GM18502 (cell line): ENCODE measurements around the gene GRK3.

ENCODE experiments used
- ATAC-seq: cut with Tn5 transposase; IDR thresholded peaks from one replicate; pipeline ENCODE4 v1.9.1; 2021; ENCODE audit warnings: mild to moderate bottlenecking; ENCODE audit not compliant: unreplicated experiment, poor library complexity

The GRK3 gene

GRCh38 chr22:25748140-25748539 lies 183.7 kb downstream of the GRK3 start:
- no peak for ATAC-seq

DNA sequence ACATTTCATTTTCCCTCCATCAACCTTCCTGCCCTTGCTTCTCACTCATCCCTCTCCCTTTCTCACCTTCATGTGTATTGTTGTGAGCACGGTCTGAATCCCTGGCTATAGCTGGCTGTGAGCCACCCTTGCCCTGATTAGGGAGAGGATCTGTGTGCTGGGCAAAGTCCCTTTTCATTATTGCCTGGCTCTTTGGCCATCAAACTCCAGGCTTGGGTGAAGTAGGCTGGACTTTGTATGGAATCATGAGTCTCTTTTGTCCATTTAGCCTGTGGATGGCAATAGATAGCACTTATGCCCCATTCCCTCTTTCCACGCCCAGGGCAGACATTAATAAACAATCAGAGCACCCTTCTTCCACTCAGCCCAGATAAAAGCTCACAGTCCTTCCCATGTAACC lies 184.2 kb downstream of the GRK3 start:
- no peak for ATAC-seq

DNA sequence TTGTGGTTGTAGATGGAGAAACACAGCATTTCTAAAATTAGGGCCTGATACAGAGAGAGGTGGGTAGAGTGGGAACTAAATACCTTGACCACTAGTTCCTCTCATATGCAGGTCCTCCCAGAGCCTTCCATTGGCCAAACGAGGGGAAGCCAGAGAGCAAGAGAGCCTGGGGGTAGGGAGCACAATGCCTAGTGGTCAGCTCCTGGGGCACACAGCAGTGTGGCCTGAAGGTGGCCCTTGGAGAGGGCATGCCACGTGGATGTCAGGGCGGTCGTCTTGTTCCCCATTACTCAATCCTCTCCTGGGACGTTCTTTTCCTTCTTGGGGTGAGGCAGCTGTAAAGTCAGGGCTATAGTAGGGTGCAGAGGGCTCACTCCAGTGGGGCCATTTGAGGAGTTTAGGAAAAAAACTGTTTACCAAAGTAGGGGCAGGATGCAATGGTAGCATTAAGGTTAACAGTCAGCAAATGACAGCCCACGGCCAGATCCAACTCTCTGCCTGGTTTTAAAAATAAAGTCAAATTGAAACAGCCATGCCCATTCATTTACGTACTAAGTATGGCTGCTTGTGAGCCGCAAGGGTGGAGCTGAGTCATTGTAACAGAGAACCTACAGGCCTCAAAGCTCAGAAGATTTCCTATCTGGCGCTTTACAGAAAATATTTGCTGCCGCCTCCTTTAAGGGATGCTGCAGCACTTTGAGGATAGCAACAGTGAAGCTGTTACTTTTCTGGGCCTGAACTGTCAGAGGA lies 185.1 kb downstream of the GRK3 start:
- ATAC-seq = peak; percentile 60

DNA sequence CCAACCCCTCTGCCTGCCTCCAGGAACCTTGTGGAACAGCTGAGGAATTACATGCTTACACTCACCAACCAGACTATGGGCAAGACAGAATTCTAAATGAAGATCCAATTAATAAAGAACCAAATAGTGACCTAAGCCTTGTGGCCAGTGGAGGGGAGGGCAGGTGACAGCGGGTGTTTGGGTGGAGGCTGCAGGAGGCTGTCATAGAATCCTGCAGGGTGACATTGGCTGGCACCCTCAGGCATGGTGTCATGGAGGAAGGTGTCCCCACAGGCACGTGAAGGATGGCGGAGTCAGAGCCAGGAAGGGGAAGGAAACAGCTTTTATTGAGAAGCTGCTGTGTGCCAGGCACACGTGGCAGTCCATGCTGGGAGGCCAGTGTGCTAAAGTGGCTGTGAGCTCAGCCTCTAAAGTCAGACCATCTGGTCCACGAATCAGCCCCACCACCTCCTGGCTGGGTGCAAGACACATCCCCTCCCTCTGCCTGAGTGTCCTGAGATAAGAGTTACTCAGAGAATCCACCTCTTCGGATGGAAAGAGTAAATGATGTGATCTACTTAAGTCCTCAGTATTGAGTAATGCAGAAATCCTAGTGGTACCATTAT lies 186.2 kb downstream of the GRK3 start:
- no peak for ATAC-seq

GRCh38 chr22:25751174-25751581 lies 186.7 kb downstream of the GRK3 start:
- ATAC-seq = no peak

DNA sequence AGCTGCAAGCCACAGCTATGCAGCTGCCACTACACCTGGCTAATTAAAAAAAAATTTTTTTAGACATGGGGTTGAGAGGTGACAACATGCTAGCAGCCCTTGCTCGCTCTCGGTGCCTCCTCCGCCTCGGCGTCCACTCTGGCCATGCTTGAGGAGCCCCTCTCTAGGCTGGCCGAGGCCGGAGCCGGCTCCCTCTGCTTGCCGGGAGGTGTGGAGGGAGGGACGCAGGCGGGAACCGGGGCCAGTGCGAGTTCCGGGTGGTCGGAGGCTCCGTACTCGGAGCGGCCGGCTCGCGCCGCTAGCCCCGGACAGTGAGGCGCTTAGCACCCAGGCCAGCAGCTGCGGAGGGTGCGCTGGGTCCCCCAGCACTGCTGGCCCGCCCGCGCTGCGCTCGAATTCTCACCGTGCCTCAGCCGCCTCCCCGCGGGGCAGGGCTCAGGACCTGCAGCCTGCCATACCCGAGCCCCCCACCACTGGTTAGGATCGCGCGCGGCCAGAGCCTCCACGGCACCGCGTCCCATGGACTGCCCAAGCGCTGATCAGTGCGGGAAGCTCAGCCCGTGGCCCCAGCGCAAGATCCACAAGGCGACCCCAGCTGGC lies 188.2 kb downstream of the GRK3 start:
- no peak for ATAC-seq

DNA sequence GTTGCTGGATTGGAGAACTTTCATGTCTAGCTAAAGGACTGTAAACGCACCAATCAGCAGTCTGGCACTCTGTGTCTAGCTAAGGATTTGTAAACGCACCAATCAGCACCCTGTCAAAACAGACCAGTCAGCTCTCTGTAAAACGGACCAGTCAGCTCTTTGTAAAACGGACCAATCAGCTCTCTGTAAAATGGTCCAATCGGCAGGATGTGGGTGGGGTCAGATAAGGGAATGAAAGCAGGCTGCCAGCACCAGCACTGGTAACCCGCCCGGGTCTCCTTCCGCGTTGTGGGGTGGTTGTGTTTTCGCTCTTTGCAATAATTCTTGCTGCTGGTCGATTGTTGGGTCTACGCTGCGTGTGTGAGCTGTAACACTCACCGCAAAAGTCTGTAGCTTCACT lies 188.8 kb downstream of the GRK3 start:
- no peak for ATAC-seq

GRCh38 chr22:25754527-25755202 lies 190.2 kb downstream of the GRK3 start:
- ATAC-seq = no peak

DNA sequence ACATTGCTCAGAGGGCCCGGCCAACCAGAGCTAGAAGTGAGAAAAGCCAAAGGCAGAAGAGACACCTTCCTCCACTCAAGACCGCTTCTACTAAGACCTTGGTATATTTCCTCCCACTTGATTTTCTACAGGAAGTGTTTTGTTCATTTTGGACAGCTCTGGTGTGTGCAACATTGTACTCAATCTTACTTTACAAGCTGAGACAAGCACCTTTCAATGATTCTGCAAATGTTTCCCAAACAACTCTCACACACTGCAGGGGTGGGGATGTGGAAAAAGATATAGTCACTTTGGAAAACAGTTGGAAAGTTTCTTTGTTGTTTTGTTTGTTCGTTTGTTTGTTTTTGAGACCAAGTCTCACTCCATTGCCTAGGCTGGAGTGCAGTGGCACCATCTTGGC lies 193.2 kb downstream of the GRK3 start:
- ATAC-seq = no peak

- no peak for ATAC-seq
Measured at GRCh38 chr22:25758316-25758715, 193.8 kb downstream of the GRK3 start.

GRCh38 chr22:25759825-25760231 lies 195.4 kb downstream of the GRK3 start:
- ATAC-seq = no peak

DNA sequence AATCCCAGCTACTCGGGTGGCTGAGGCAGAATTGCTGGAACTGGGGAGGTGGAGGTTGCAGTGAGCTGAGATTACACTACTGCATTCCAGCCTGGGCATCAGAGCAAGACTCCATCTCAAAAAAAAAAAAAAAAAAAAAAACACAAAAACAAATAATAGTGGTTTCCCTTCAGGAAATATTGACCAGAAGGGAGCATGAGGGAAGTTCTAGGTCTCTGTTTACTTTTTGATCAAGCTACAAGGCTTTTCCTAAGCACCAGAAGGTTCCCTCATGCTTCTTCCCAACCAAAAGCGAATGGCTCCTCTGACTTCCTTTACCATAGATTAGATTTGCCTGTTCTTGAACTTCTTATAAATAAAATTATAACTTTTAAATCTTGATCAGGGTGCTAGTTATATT lies 195.8 kb downstream of the GRK3 start:
- no peak for ATAC-seq

DNA sequence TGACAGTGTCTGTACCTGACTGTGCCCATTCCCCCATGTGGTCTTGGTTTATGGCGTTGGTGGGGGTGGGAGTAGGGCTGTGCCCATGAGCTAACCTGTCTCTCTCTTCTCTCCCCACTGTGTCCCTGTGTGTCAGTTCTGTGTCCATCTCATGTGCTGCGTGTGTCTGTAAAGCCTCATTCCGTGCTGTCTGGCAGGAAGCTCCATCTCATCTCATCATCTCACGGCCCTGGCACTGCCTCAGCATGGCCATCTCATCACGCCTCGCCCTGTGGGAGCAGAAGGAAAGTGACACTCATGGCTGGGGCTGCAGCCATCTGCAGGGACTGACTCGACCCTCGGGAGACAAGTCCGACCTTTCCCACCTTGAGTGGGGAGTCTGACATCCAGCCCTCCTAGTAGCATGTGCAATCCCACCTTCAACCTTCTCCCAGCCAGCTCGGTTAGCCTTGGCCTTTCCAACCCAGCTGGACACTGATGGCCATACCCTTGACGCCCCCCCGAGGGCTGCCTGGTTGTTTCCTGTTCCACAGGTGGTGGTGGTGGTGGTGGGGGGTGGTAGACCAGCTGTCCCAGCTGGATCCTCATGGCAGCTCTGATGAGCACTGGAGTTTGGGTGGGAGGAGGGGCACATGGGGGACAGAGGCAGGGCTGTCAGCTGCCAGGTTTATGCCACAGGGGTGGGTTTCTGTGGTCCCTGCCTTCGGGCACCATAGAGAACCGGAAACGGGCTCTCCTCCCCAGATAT lies 196.5 kb downstream of the GRK3 start:
- ATAC-seq = no peak

DNA sequence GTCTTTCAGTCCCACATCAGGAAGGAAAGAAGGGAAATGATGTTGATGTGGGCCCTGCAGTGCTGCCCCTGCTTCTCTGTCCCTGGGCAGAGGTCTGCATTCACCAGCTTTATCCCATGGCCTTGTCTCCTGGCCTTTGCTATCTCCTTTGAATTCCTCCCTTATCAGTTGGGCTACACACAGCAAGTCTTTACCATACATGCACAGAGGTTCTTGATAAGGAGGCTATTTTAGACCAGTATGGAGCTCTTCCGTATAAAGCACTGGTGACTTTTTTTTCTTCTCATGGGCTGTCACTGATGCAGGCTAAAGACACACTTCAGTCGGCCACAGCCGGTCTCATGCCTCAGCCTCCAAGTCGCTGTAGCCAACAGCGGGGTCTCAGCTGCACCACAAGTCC lies 197.7 kb downstream of the GRK3 start:
- ATAC-seq = no peak

DNA sequence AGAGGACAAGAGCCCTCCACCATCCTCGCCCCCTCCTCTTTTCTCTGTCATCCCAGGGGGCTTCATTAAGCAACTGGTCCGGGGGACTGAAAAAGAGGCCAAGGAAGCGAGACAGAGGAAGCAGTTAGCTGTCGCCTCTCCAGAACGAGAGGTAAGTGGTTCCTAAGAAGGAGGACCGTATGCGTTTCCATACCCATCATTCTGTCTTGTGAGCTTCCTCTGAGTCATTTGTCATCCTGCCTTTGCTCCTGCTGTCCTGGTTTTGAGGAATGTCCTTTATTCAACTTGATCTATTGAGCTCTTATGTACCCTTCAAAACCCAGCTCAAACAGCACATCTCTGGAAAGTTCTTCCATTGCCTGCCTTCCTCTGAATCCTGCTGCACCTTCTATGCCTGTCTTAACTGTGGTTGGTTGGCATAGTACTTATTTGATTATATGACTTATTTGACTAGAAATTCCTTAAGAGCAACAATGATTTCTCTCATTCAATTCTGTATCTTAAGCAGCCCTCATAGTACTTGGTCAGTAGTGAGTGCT lies 198.8 kb downstream of the GRK3 start:
- ATAC-seq = no peak

- ATAC-seq = no peak
Measured at GRCh38 chr22:25764270-25765015, 200.0 kb downstream of the GRK3 start.

DNA sequence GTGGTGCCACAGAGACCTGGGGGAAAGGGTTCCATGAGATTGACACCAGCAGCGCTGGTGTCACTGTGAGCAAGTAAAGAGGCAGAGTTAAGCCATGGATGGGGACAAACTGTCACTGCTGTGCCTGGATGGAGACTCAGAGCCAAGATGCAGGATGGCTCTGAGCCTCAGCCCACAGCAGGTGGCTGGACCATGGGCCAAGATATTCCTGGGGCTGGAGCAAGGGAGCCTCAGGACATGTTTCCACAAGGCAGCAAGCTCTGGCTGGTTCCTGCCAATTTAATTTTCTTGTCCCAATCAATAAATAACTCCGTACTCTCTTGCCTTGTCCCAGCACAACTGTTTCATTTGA lies 200.5 kb downstream of the GRK3 start:
- ATAC-seq = no peak

DNA sequence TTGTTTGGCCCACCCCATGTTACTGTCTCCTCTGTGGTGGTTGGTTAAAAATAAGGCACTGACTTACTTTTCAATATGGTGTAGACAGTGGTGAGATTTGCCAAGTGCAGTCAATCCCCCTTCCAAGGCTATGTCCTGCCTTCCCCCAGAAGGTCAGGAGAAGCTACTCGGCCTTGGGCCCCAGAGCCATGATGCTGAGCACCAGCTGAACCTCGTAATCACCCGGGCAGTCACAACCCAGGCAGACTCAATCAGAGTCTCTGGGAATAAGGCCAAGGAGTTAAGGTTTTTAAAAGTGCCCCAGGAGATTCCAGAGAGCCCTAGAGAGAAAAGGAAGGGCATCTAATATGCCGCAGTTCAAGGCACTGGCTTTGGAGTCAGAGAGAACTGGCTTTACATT lies 201.3 kb downstream of the GRK3 start:
- ATAC-seq = no peak

DNA sequence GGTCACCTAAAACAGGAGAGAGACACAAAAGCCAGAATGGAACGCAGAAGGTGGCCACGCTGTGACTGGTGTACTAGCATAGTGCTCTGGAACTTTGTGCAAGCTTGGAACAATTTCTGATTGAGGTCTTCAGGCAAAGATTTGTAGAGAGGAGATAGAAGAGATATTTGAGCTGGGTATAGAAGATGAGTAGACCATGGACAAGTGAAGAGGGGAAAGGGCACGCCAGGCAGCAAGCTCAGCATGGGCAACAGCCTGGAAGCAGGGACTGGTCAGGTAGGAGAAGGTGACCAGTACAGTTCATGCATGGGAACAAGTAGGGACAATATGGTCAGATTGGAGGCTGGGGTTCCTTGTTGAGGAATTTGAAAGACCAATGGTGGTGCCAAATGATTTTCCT lies 201.9 kb downstream of the GRK3 start:
- ATAC-seq = no peak

GRCh38 chr22:25770333-25770732 lies 205.9 kb downstream of the GRK3 start:
- ATAC-seq = no peak
